CD4-positive, alpha-beta T cell treated with Interleukin-4 for 1 hour (primary cell): Measurements from ENCODE around the gene PGRMC2.
"Not testable (repeated sequence)": the region's sequence is repeated elsewhere in the genome, so short reads cannot be mapped to it uniquely, and the experiment has no call there.

ENCODE experiments used
- DNase-seq, 2 donors: peaks; one replicate each; pipeline ENCODE4 v3.0.0-alpha.2; 2020 to 2022

PGRMC2 gene

GRCh38 chr4:128265550-128265949, 22.1 kb downstream of the PGRMC2 start:
- DNase-seq = not testable (repeated sequence)

GRCh38 chr4:128259889-128260288, 27.7 kb downstream of the PGRMC2 start:
- DNase-seq = not testable (repeated sequence)

GRCh38 chr4:128258166-128258565, 29.4 kb downstream of the PGRMC2 start:
- not testable (repeated sequence) for DNase-seq

GRCh38 chr4:128256539-128256938, 31.1 kb downstream of the PGRMC2 start:
- no peak for DNase-seq

GRCh38 chr4:128255906-128256305, 31.7 kb downstream of the PGRMC2 start:
- no peak for DNase-seq

GRCh38 chr4:128249787-128250668, 37.6 kb downstream of the PGRMC2 start:
- DNase-seq = no peak

DNA sequence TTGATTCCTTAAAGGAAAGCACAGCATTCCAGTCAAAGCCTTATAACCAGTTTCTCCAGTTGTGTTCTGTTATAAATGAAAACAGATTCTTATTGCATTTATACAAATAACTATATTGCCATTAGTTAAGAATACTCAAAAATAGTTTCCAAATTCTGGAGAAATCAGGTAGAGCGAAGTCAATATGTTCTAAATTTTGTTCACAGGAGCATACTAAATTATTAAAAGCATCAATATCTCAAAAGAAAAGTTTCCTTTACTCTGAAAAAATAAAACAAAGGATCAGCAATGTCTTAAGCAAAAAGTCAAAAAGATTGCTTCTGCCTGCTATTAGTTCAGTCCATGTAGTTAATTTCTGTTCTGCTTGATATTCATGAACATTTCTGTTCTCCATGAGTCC, 39.7 kb downstream of the PGRMC2 start:
- no peak for DNase-seq

GRCh38 chr4:128245391-128245790, 42.2 kb downstream of the PGRMC2 start:
- DNase-seq = not testable (repeated sequence)

- DNase-seq = no peak
Measured at GRCh38 chr4:128244379-128244778, 43.2 kb downstream of the PGRMC2 start.

- no peak for DNase-seq
Measured at GRCh38 chr4:128242601-128243000, 45.0 kb downstream of the PGRMC2 start.

- no peak for DNase-seq
Measured at GRCh38 chr4:128241981-128242380, 45.6 kb downstream of the PGRMC2 start.

DNA sequence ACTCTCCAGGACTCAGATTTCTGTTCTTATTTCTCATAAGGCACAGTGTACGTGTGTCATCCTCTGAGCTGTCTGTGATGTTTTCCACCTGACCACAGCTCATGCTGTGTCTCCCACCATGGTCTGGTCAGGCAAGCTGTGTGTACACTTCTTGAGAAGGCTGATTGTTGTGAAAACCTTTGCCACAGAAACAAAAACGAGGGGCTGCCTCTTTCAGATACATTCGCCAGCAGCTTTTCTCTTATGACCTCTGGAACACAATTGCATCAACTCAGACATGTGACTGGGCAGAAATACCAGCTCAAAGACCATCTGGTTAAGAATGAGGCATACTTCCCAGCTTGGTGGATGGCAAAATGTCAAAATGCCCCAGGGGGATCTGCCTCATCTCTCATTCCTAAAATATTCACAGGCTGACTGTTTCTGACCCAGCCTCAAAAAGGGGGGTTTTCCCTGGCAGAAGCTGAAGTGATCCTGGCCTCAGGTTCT, 46.1 kb downstream of the PGRMC2 start:
- no peak for DNase-seq

- DNase-seq = no peak
Measured at GRCh38 chr4:128241019-128241418, 46.6 kb downstream of the PGRMC2 start.

DNA sequence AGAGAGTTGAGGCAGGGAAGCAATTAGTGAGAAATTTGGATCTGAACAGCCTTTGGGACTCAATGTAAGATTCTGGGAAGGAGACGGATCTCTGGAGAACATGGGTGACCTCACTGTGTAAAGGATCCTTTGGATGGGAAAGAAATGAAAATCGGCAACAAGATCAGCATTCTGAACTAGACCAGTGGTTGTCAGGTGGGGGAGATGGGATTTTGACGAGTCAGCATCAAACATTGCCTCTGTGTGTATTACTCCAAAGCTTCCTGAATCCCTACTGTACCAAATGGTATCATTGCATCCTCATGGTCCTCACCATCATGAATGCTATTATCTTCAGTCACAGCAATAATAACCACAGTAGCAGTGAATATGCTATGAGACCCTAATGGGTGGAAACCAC, 52.8 kb downstream of the PGRMC2 start:
- DNase-seq = no peak

GRCh38 chr4:128232719-128233118, 54.9 kb downstream of the PGRMC2 start:
- DNase-seq = no peak

GRCh38 chr4:128228845-128229795, 58.5 kb downstream of the PGRMC2 start:
- no peak for DNase-seq

GRCh38 chr4:128227991-128228571, 59.5 kb downstream of the PGRMC2 start:
- no peak for DNase-seq

DNA sequence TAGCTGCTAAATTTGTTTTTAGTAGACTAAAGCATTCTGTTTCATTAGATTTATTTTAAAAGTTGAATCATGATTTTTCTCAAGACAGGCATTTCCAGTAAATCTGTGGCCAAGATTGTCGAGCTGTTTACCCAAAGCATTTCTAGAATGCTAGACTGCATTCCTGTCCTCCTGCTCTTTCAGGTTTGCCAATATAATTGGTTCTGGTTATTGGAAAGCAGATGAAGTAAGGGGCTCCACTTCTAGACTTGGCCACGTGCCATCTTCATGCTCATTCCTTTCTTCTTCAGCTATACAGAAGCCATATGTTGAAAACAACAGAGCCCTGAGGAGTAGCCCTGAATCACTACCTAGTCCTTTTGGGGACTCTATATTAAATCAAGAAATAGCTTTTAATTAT, 62.5 kb downstream of the PGRMC2 start:
- no peak for DNase-seq

DNA sequence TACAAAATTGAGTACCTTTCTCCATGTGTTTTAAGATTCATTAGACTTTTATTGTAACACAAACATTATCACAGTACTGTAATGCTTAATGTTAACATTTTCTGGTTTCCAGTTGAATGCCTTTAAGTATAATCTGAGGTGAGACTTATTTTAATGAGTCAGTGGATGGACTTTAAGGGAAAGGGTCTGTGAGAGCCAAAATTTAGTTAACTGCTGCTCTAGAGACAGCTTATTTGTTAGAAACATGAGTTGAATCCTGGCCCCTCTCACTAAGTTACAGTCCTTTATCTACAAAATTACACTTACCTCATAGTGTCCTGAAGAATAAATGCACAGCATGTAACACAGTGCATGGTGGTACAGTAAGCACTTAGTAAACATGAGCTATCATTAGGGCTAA, 66.0 kb downstream of the PGRMC2 start:
- DNase-seq = no peak

- peak in 1 of 2 donors; percentile 21 for DNase-seq
Measured at GRCh38 chr4:128220286-128221235, 67.1 kb downstream of the PGRMC2 start.
